DMS53 treated with DMSO at 0.1 percent for 48 hours (cell line): ENCODE measurements around the gene PRDM16.

Experiments
- DNase-seq: peaks from one replicate; lab custom pipeline; 2025; ENCODE audit not compliant: unreplicated experiment; lab: John Stamatoyannopoulos, UW

Gene PRDM16

GRCh38 chr1:3053366-3053980, 15.5 kb upstream of the PRDM16 start:
- DNase-seq, result no peak

- DNase-seq, result no peak
Observed at GRCh38 chr1:3053986-3054385, 15.0 kb upstream of the PRDM16 start.

- no peak for DNase-seq
Observed at GRCh38 chr1:3054474-3054873, 14.5 kb upstream of the PRDM16 start.

- DNase-seq, result no peak
Observed at GRCh38 chr1:3055051-3055450, 14.0 kb upstream of the PRDM16 start.

- no peak for DNase-seq
Observed at GRCh38 chr1:3056641-3057040, 12.4 kb upstream of the PRDM16 start.

- no peak for DNase-seq
Observed at GRCh38 chr1:3058263-3059030, 10.6 kb upstream of the PRDM16 start.

GRCh38 chr1:3060127-3060526, 8.9 kb upstream of the PRDM16 start:
- no peak for DNase-seq

- DNase-seq, result no peak
Observed at GRCh38 chr1:3060601-3061551, 8.1 kb upstream of the PRDM16 start.

GRCh38 chr1:3061566-3061965, 7.4 kb upstream of the PRDM16 start:
- no peak for DNase-seq

GRCh38 chr1:3061981-3062615, 6.9 kb upstream of the PRDM16 start:
- DNase-seq, result no peak

GRCh38 chr1:3062616-3063378, 6.2 kb upstream of the PRDM16 start:
- no peak for DNase-seq

GRCh38 chr1:3063379-3064295, 5.4 kb upstream of the PRDM16 start:
- no peak for DNase-seq

- DNase-seq, result no peak
Observed at GRCh38 chr1:3064296-3064850, 4.6 kb upstream of the PRDM16 start.

- no peak for DNase-seq
Observed at GRCh38 chr1:3064901-3065300, 4.1 kb upstream of the PRDM16 start.

GRCh38 chr1:3065396-3065795, 3.6 kb upstream of the PRDM16 start:
- DNase-seq, result no peak

- DNase-seq, result no peak
Observed at GRCh38 chr1:3065797-3066196, 3.2 kb upstream of the PRDM16 start.

GRCh38 chr1:3066250-3066711, 2.7 kb upstream of the PRDM16 start:
- DNase-seq, result no peak

GRCh38 chr1:3066826-3067225, 2.2 kb upstream of the PRDM16 start:
- no peak for DNase-seq

GRCh38 chr1:3067301-3067670, 1.7 kb upstream of the PRDM16 start:
- DNase-seq, result no peak
